Measurements from ENCODE around the gene R3HDM2.

- TF ChIP-seq POLR2AphosphoS5 (IDR thresholded peaks at IDR 0.05): no peak
- no peak for TF ChIP-seq CTCF (IDR thresholded peaks at IDR 0.05)
- no peak for TF ChIP-seq POLR2A (IDR thresholded peaks at IDR 0.05; ENCODE audit: low read depth)
- TF ChIP-seq EP300 (IDR thresholded peaks at IDR 0.05): no peak
Measured at GRCh38 chr12:57260366-57260765, 170.5 kb downstream of the R3HDM2 start.

Data from esophagus muscularis mucosa (tissue), 4 donors.